OCI-LY7 (cell line): ENCODE measurements around the gene BANF1. TPM values are rescaled to one million over a fixed set of nuclear protein-coding genes. Genes with fewer than 3 reads are reported as not detected.
"Not testable (repeated sequence)": the region's sequence is repeated elsewhere in the genome, so short reads cannot be mapped to it uniquely, and the experiment has no call there.

Experiments used
- BruUV-seq: library from RNA; stranded (reverse); fragments of 400-500 nt; replicated peaks from 2 replicates; lab custom pipeline; 2021; lab: Mats Ljungman, UMichigan
- CTCF ChIA-PET: fragments of 300-600 bp; sonication (Branson Sonifier 250); formaldehyde crosslinking; loops from one replicate; lab custom pipeline; 2022; ENCODE audit warnings: antibody characterized with exemption; ENCODE audit not compliant: unreplicated experiment; lab: Charles Lee
- POLR2A ChIA-PET: fragments of 300-600 bp; sonication (Branson Sonifier 250); formaldehyde crosslinking; loops from one replicate; lab custom pipeline; 2022; ENCODE audit warnings: antibody characterized with exemption; lab: Charles Lee
- DNase-seq: peaks from one replicate; pipeline ENCODE4 v3.0.0-alpha.2; 2015; ENCODE audit warnings: low spot score
- H2AFZ ChIP-seq: fragments of 200-600 bp; sonication (generic), shearing (Covaris generic); 2 replicates; pipeline ENCODE4 v1.6.1; 2014; ENCODE audit warnings: mild to moderate bottlenecking, antibody characterized with exemption, low read length, moderate library complexity
- H3K27ac ChIP-seq: fragments of 200-600 bp; sonication (generic); 2 replicates; pipeline ENCODE4 v1.5.1; 2014; ENCODE audit warnings: mixed run types, low read depth, mild to moderate bottlenecking, moderate library complexity, low read length, inconsistent platforms; ENCODE audit not compliant: poor library complexity, severe bottlenecking
- H3K36me3 ChIP-seq: fragments of 200-600 bp; sonication (generic); 2 replicates; pipeline ENCODE4 v1.6.1; 2014; ENCODE audit warnings: mild to moderate bottlenecking, antibody characterized with exemption, low read length, moderate library complexity, mixed read lengths; ENCODE audit not compliant: insufficient read depth
- H3K4me1 ChIP-seq: fragments of 200-600 bp; sonication (generic); 2 replicates; pipeline ENCODE4 v1.5.1; 2014; ENCODE audit warnings: mild to moderate bottlenecking, low read length; ENCODE audit not compliant: insufficient read depth, poor library complexity, severe bottlenecking
- H3K4me2 ChIP-seq: fragments of 200-600 bp; sonication (generic); 2 replicates; pipeline ENCODE4 v1.6.1; 2014; ENCODE audit warnings: mild to moderate bottlenecking, low read length
- H3K4me3 ChIP-seq: fragments of 200-600 bp; sonication (generic); 2 replicates; pipeline ENCODE4 v1.5.1; 2014; ENCODE audit warnings: mild to moderate bottlenecking, low read depth, low read length; ENCODE audit not compliant: poor library complexity, severe bottlenecking
- H3K79me2 ChIP-seq: fragments of 200-600 bp; sonication (generic); 2 replicates; pipeline ENCODE4 v1.6.1; 2016; ENCODE audit warnings: low read depth, mild to moderate bottlenecking, low read length, moderate library complexity, mixed read lengths; ENCODE audit not compliant: insufficient read depth
- H3K9me2 ChIP-seq: fragments of 200-600 bp; sonication (generic); 2 replicates; pipeline ENCODE4 v1.6.1; 2016; ENCODE audit warnings: mild to moderate bottlenecking, low read length, mixed read lengths; ENCODE audit not compliant: insufficient read depth
- H3K9me3 ChIP-seq: fragments of 200-600 bp; sonication (generic); 2 replicates; pipeline ENCODE4 v1.6.1; 2014; ENCODE audit warnings: mild to moderate bottlenecking, mixed run types, low read length, mixed read lengths
- H4K20me1 ChIP-seq: fragments of 200-600 bp; sonication (generic); 2 replicates; pipeline ENCODE4 v1.6.1; 2014; ENCODE audit warnings: mild to moderate bottlenecking, antibody characterized with exemption, low read length, moderate library complexity, mixed read lengths; ENCODE audit not compliant: insufficient read depth
- CTCF ChIP-seq: fragments of 200-600 bp; sonication (generic); conservative IDR thresholded peaks from 2 replicates; pipeline ENCODE4 v1.5.1; 2014; ENCODE audit warnings: mild to moderate bottlenecking, antibody characterized with exemption, low read length, moderate library complexity, mixed read lengths
- EZH2phosphoT487 ChIP-seq: fragments of 200-600 bp; sonication (generic); IDR thresholded peaks from 2 replicates; pipeline ENCODE4 v1.6.1; 2018; ENCODE audit warnings: low read depth, borderline replicate concordance, mild to moderate bottlenecking, mixed run types, antibody characterized with exemption, low read length, moderate library complexity, mixed read lengths
- intact Hi-C: fragments of 100-400 bp; cut with micrococcal nuclease; formaldehyde crosslinking; loops from one replicate; pipeline ENCODE4 v1.10.0; 2022; ENCODE audit not compliant: unreplicated experiment
- total RNA-seq, 2 experiments: library from RNA; depleted of rRNA in 1 of 2; stranded (reverse); fragments of >200 nt in 1 of 2; shearing (Covaris generic) in 1 of 2; gene quantifications; 2 replicates each; pipeline ENCODE4 v1.2.3, GENCODE V29; 2014 to 2022

Gene BANF1
- total RNA-seq, 2 experiments from 2014 or later = 82.2 to 317 TPM

- intact Hi-C loops = no loop called here
- H3K4me2 ChIP-seq = no peak overlapping the region
- POLR2A ChIA-PET = no interaction called here
Observed at GRCh38 chr11:66022401-66023185, 20.3 kb downstream of the BANF1 start.

DNA sequence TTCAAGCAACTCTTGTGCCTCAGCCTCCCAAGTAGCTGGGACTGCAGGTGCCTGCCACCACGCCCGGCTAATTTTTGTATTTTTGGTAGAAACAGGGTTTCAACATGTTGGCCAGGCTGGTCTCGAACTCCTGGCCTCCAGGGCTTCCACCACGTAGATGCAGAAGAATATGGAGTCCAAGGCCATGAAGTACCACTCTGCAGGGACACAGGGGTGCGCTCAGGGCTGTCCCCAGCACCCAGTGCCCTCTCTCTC lies 20.8 kb downstream of the BANF1 start:
- H3K27ac ChIP-seq, H3K9me2 ChIP-seq, H3K9me3 ChIP-seq, H3K4me3 ChIP-seq, H3K79me2 ChIP-seq, H2AFZ ChIP-seq, POLR2A ChIA-PET, intact Hi-C loops, H3K4me1 ChIP-seq, BruUV-seq, DNase-seq, H3K4me2 ChIP-seq, H4K20me1 ChIP-seq, H3K36me3 ChIP-seq: not testable (repeated sequence)
- CTCF ChIA-PET = interaction anchor here (1.3 to 1.4 kb wide), 2 partner anchors 21 to 22 kb away, joined by 3 to 5 read pairs; partner anchors contain the start of gene BANF1

More at GRCh38 chr11:66022401-66023185, 20.3 kb downstream of the BANF1 start:
- peak; percentile 86 for TF ChIP-seq CTCF
- TF ChIP-seq EZH2phosphoT487 = no peak
- Histone ChIP-seq H3K27ac (no peak overlapping the region), H3K79me2 (no peaks in the 10 kb centered on the region), H3K4me3 (no peak overlapping the region), H3K9me3 (no peaks in the 10 kb centered on the region), H3K9me2 (no peaks in the 10 kb centered on the region), H2AFZ (no peak overlapping the region), H3K4me1 (no peaks in the 10 kb centered on the region), H4K20me1 (no peaks in the 10 kb centered on the region), H3K36me3 (no peaks in the 10 kb centered on the region)
- DNase-seq = peak; percentile 53
- CTCF ChIA-PET = interaction anchor here (1.3 to 1.4 kb wide), 2 partner anchors 20 to 23 kb away, joined by 3 to 5 read pairs; partner anchors contain the start of gene BANF1
- BruUV-seq = no TSS peak

GRCh38 chr11:66026017-66026529 lies 23.8 kb downstream of the BANF1 start, which contains the start of gene CATSPER1:
TSS of gene CATSPER1 (minus strand) at chr11:66026479. CDS start at chr11:66026379, 100 bp downstream.
- Histone ChIP-seq H4K20me1 (no peaks in the 10 kb centered on the region), H3K4me3 (no peak within 1 kb of the TSS), H3K36me3 (no peaks in the 10 kb centered on the region), H3K4me1 (no peaks in the 10 kb centered on the region), H3K9me3 (no peaks in the 10 kb centered on the region), H3K27ac (no peak within 1 kb of the TSS), H3K79me2 (no peaks in the 10 kb centered on the region), H3K9me2 (no peaks in the 10 kb centered on the region), H2AFZ (no peak within 1 kb of the TSS), H3K4me2 (no peak within 1 kb of the TSS)
- intact Hi-C loops = no loop called here
- no TSS peak for BruUV-seq
- DNase-seq = no peak
- TF ChIP-seq CTCF = no peak
- no peak for TF ChIP-seq EZH2phosphoT487
- ChIA-PET POLR2A (interaction anchor here (0.6 kb wide), 1 partner anchor 105 kb away, joined by 3 read pairs; no protein-coding TSS in a partner anchor), CTCF (interaction anchor here (0.7 kb wide), 1 partner anchor 10 kb away, joined by 3 read pairs; no protein-coding TSS in a partner anchor)
